H9 (cell line): ENCODE results near the gene INO80. TPM values are rescaled to one million over a fixed set of nuclear protein-coding genes. Genes with fewer than 3 reads are reported as not detected.

Source experiments
- DNase-seq: peaks from one replicate; pipeline ENCODE4 v3.0.0-alpha.2; 2017
- H2AFZ ChIP-seq: one replicate; pipeline ENCODE4 v1.6.1; 2013; ENCODE audit warnings: mild to moderate bottlenecking, low read length, control low read depth, moderate library complexity
- H2AK5ac ChIP-seq: 2 replicates; pipeline ENCODE4 v1.6.1; 2013; ENCODE audit warnings: low read length, control low read depth, mixed read lengths; ENCODE audit not compliant: insufficient read length
- H2BK120ac ChIP-seq: one replicate; pipeline ENCODE4 v1.6.1; 2013; ENCODE audit warnings: low read depth, mild to moderate bottlenecking, low read length, control low read depth, inconsistent platforms; ENCODE audit not compliant: poor library complexity, severe bottlenecking
- H2BK12ac ChIP-seq: 2 replicates; pipeline ENCODE4 v1.6.1; 2013; ENCODE audit warnings: low read length, control low read depth, mixed read lengths, low read depth; ENCODE audit not compliant: insufficient read length
- H2BK15ac ChIP-seq: 2 replicates; pipeline ENCODE4 v1.6.1; 2013; ENCODE audit warnings: low read depth, low read length, control low read depth
- H2BK20ac ChIP-seq: one replicate; pipeline ENCODE4 v1.6.1; 2013; ENCODE audit warnings: low read depth, mild to moderate bottlenecking, low read length, control low read depth, inconsistent platforms; ENCODE audit not compliant: poor library complexity, severe bottlenecking
- H2BK5ac ChIP-seq: 2 replicates; pipeline ENCODE4 v1.6.1; 2013; ENCODE audit warnings: low read length, control low read depth, mixed read lengths; ENCODE audit not compliant: insufficient read length
- H3K14ac ChIP-seq: 2 replicates; pipeline ENCODE4 v1.6.1; 2013; ENCODE audit warnings: low read length, control low read depth; ENCODE audit not compliant: insufficient read depth
- H3K18ac ChIP-seq: 2 replicates; pipeline ENCODE4 v1.6.1; 2013; ENCODE audit warnings: low read depth, mild to moderate bottlenecking, mixed read lengths, low read length, control low read depth; ENCODE audit not compliant: insufficient read length
- H3K23ac ChIP-seq: 2 replicates; pipeline ENCODE4 v1.6.1; 2013; ENCODE audit warnings: low read length, control low read depth, mixed read lengths, low read depth; ENCODE audit not compliant: insufficient read length
- H3K23me2 ChIP-seq: 2 replicates; pipeline ENCODE4 v1.6.1; 2013; ENCODE audit warnings: low read depth, mild to moderate bottlenecking, mixed read lengths, low read length, control low read depth; ENCODE audit not compliant: insufficient read length, poor library complexity, severe bottlenecking
- H3K27ac ChIP-seq: 2 replicates; pipeline ENCODE4 v1.5.1; 2013; ENCODE audit warnings: low read length, control low read depth, mixed read lengths, low read depth; ENCODE audit not compliant: insufficient read length
- H3K27me3 ChIP-seq: 2 replicates; pipeline ENCODE4 v1.6.1; 2013; ENCODE audit warnings: low read length, control low read depth, inconsistent platforms; ENCODE audit not compliant: insufficient read depth
- H3K4ac ChIP-seq: 2 replicates; pipeline ENCODE4 v1.6.1; 2013; ENCODE audit warnings: low read depth, mild to moderate bottlenecking, control low read depth, inconsistent platforms, low read length, moderate library complexity
- H3K4me1 ChIP-seq: 2 replicates; pipeline ENCODE4 v1.6.1; 2013; ENCODE audit warnings: low read length, control low read depth, inconsistent platforms; ENCODE audit not compliant: insufficient read depth
- H3K4me2 ChIP-seq: 2 replicates; pipeline ENCODE4 v1.6.1; 2013; ENCODE audit warnings: low read length, control low read depth, mixed read lengths; ENCODE audit not compliant: insufficient read length, insufficient read depth
- H3K56ac ChIP-seq: 2 replicates; pipeline ENCODE4 v1.6.1; 2013; ENCODE audit warnings: low read depth, mild to moderate bottlenecking, mixed read lengths, low read length, control low read depth; ENCODE audit not compliant: insufficient read length
- H3K79me1 ChIP-seq: 2 replicates; pipeline ENCODE4 v1.6.1; 2013; ENCODE audit warnings: low read depth, mild to moderate bottlenecking, moderate library complexity, low read length, control low read depth, inconsistent platforms; ENCODE audit not compliant: insufficient read depth, poor library complexity, severe bottlenecking
- H3K79me2 ChIP-seq: 2 replicates; pipeline ENCODE4 v1.6.1; 2013; ENCODE audit warnings: low read length, control low read depth, inconsistent platforms; ENCODE audit not compliant: insufficient read depth
- H3K9ac ChIP-seq: 2 replicates; pipeline ENCODE4 v1.6.1; 2013; ENCODE audit warnings: low read length, control low read depth, mixed read lengths; ENCODE audit not compliant: insufficient read length; ENCODE audit errors: extremely low read depth
- H3K9me3 ChIP-seq: one replicate; pipeline ENCODE4 v1.6.1; 2013; ENCODE audit warnings: low read depth, low read length, inconsistent platforms; ENCODE audit not compliant: control insufficient read depth
- H3T11ph ChIP-seq: one replicate; pipeline ENCODE4 v1.6.1; 2013; ENCODE audit warnings: mild to moderate bottlenecking, low read length, control low read depth, inconsistent platforms
- H4K20me1 ChIP-seq: one replicate; pipeline ENCODE4 v1.6.1; 2013; ENCODE audit not compliant: control insufficient read depth, insufficient read length, insufficient read depth
- H4K5ac ChIP-seq: 2 replicates; pipeline ENCODE4 v1.6.1; 2013; ENCODE audit warnings: low read depth, mild to moderate bottlenecking, mixed read lengths, low read length, control low read depth; ENCODE audit not compliant: insufficient read length
- H4K8ac ChIP-seq: replicated peaks from 2 replicates; pipeline ENCODE4 v1.6.1; 2013; ENCODE audit warnings: low read length, control low read depth, mixed read lengths, low read depth; ENCODE audit not compliant: insufficient read length
- H4K91ac ChIP-seq: 2 replicates; pipeline ENCODE4 v1.6.1; 2013; ENCODE audit warnings: low read depth, mild to moderate bottlenecking, moderate library complexity, mixed read lengths, low read length, control low read depth; ENCODE audit not compliant: insufficient read length
- H3K27ac Mint-ChIP-seq, 3 experiments: 2 replicates in 2 of 3; 3 replicates in 1 of 3; pipeline ENCODE4 v1.8.0; 2020 to 2021; ENCODE audit warnings: mixed read lengths in 3 of 3, mild to moderate bottlenecking in 1 of 3, moderate library complexity in 1 of 3
- H3K27me3 Mint-ChIP-seq: 2 replicates; pipeline ENCODE4 v1.8.0; 2021; ENCODE audit warnings: low read depth, mild to moderate bottlenecking, moderate library complexity, mixed read lengths
- H3K36me3 Mint-ChIP-seq, 3 experiments: 2 replicates in 2 of 3; 3 replicates in 1 of 3; pipeline ENCODE4 v1.8.0; 2020 to 2021; ENCODE audit warnings: low read depth in 3 of 3, mixed read lengths in 3 of 3; ENCODE audit not compliant: insufficient read depth in 1 of 3
- H3K4me1 Mint-ChIP-seq, 2 experiments: 2 replicates each; pipeline ENCODE4 v1.8.0; 2020; ENCODE audit warnings: mixed read lengths in 2 of 2
- H3K4me3 Mint-ChIP-seq, 2 experiments: 2 replicates in 1 of 2; 3 replicates in 1 of 2; pipeline ENCODE4 v1.8.0; 2020 to 2021; ENCODE audit warnings: mild to moderate bottlenecking in 2 of 2, mixed read lengths in 2 of 2, moderate library complexity in 1 of 2
- H3K9me3 Mint-ChIP-seq, 2 experiments: 2 replicates in 1 of 2; 3 replicates in 1 of 2; pipeline ENCODE4 v1.8.0; 2020; ENCODE audit warnings: mild to moderate bottlenecking in 2 of 2, mixed read lengths in 2 of 2, moderate library complexity in 1 of 2
- WGBS: extraction: QIAGEN DNeasy Blood & Tissue Kit; methylation state at CpG from one replicate; pipeline ENCODE4 v1.1.7; 2013; ENCODE audit warnings: missing lambda C conversion rate, low lambda C conversion rate, mixed read lengths; ENCODE audit not compliant: insufficient read length; ENCODE audit errors: extremely low coverage; 5-methylcytosine and 5-hydroxymethylcytosine counted together
- total RNA-seq: library from RNA; stranded (reverse); gene quantifications from 2 replicates; pipeline ENCODE4 v1.2.1, GENCODE V29; 2021
- TF ChIP-seq, protein P1 (sequence below): fragments of 200-600 bp; sonication (generic); conservative IDR thresholded peaks from 3 replicates; pipeline ENCODE4 v1.8.0; 2021; ENCODE audit warnings: antibody characterized with exemption, mild to moderate bottlenecking

The INO80 gene
- total RNA-seq, 1 experiment from 2014 or later = 29.2 TPM

DNA sequence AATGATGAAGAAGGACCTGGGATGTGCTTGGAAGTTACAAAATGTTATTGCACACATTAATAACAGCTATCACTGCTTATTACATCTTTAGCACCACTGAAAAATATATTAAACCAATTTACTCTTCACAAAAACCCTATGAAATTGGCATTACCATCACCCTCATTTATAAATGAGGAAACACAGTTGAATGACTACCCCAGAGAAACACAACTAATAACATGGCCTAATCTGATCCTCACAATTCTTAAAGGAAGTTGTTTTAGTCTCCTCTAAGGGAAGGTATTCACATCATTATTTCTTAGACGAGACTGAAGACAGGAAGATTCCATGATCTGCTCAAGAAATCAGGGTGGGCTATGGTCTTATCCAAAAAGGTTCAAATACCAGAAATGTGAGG lies 35.9 kb downstream of the INO80 start:
- Histone ChIP-seq H3K4me1 (no peaks in the 10 kb centered on the region), H2BK12ac (no peak overlapping the region), H2BK20ac (no peak overlapping the region), H3K18ac (no peak overlapping the region), H3K79me2 (no peaks in the 10 kb centered on the region), H3K56ac (no peak overlapping the region), H3K4ac (no peak overlapping the region), H2AK5ac (no peak overlapping the region), H3K9ac (no peak overlapping the region), H3K23me2 (no peaks in the 10 kb centered on the region), H3K9me3 (no peaks in the 10 kb centered on the region), H4K20me1 (no peaks in the 10 kb centered on the region), H4K8ac (no peak overlapping the region), H2BK120ac (no peak overlapping the region), H3T11ph (no peak overlapping the region), H2BK15ac (no peak overlapping the region), H4K91ac (no peak overlapping the region), H3K27me3 (no peaks in the 10 kb centered on the region), H2BK5ac (no peak overlapping the region), H3K23ac (no peak overlapping the region), H3K14ac (no peak overlapping the region), H2AFZ (no peak overlapping the region), H4K5ac (no peak overlapping the region), H3K79me1 (no peaks in the 10 kb centered on the region), H3K27ac (no peak overlapping the region), H3K4me2 (no peak overlapping the region)
- no CpG with 5 or more reads among the region's 1 CpG for WGBS
- Mint-ChIP-seq H3K36me3 (peaks cover 25 to 90% (median 65%) of the 10 kb centered on the region in 3 experiments), H3K27ac (no peak overlapping the region), H3K4me3 (no peak overlapping the region), H3K4me1 (no peaks in the 10 kb centered on the region), H3K9me3 (no peaks in the 10 kb centered on the region), H3K27me3 (no peaks in the 10 kb centered on the region)
- TF ChIP-seq, protein P1, sequence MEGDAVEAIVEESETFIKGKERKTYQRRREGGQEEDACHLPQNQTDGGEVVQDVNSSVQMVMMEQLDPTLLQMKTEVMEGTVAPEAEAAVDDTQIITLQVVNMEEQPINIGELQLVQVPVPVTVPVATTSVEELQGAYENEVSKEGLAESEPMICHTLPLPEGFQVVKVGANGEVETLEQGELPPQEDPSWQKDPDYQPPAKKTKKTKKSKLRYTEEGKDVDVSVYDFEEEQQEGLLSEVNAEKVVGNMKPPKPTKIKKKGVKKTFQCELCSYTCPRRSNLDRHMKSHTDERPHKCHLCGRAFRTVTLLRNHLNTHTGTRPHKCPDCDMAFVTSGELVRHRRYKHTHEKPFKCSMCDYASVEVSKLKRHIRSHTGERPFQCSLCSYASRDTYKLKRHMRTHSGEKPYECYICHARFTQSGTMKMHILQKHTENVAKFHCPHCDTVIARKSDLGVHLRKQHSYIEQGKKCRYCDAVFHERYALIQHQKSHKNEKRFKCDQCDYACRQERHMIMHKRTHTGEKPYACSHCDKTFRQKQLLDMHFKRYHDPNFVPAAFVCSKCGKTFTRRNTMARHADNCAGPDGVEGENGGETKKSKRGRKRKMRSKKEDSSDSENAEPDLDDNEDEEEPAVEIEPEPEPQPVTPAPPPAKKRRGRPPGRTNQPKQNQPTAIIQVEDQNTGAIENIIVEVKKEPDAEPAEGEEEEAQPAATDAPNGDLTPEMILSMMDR = no peak
- no peak for DNase-seq
